ENCODE data around the gene FN1.

FN1 gene

GRCh38 chr2:215384710-215385109 lies 51.2 kb downstream of the FN1 start:
- H3K14ac ChIP-seq (ENCODE audit: low read length): no peak overlapping the region
- H2BK5ac ChIP-seq (ENCODE audit: low read length): no peak overlapping the region
- no peak overlapping the region for H3K4me2 ChIP-seq (ENCODE audit: insufficient read depth, low read length, poor library complexity, severe bottlenecking)
- H3K9me3 ChIP-seq (replicated peaks in 1 of 2; ENCODE audit: control insufficient read depth in 2 of 2, insufficient read depth in 1 of 2, low read depth in 1 of 2, low read length in 2 of 2): peaks cover 0 to 3% of the 10 kb centered on the region in 2 donors
- no peak for DNase-seq (ENCODE audit: low spot score)
- no peak overlapping the region for H2BK15ac ChIP-seq (ENCODE audit: low read length)
- H2BK120ac ChIP-seq (ENCODE audit: low read depth, low read length): no peak overlapping the region
- no peak overlapping the region for H4K8ac ChIP-seq (ENCODE audit: low read depth, low read length)
- H3K23ac ChIP-seq (ENCODE audit: low read depth, low read length, poor library complexity): no peak overlapping the region
- H3K18ac ChIP-seq (ENCODE audit: low read length): no peak overlapping the region
- H3K4me1 ChIP-seq (ENCODE audit: control insufficient read depth in 2 of 2, insufficient read depth in 1 of 2, low read depth in 1 of 2, low read length in 2 of 2): no peaks in the 10 kb centered on the region
- H3K79me1 ChIP-seq (ENCODE audit: low read depth, low read length): no peaks in the 10 kb centered on the region
- H2AK5ac ChIP-seq (ENCODE audit: low read depth, low read length): no peak overlapping the region
- H2AFZ ChIP-seq (ENCODE audit: low read length): no peak overlapping the region
- no peak overlapping the region for H3K27ac ChIP-seq (replicated peaks; ENCODE audit: low read length)
- H3K4ac ChIP-seq (ENCODE audit: low read length): no peak overlapping the region
- no CpG with 5 or more reads among the region's 7 CpGs for WGBS, 2 donors (ENCODE audit: extremely low coverage in 2 of 2, insufficient read length in 2 of 2, insufficient replicate concordance in 1 of 2)
- no peak overlapping the region for H4K91ac ChIP-seq (ENCODE audit: low read depth, low read length, poor library complexity)
- H3K36me3 ChIP-seq (replicated peaks in 1 of 2; ENCODE audit: control insufficient read depth in 2 of 2, insufficient read depth in 2 of 2, low read length in 2 of 2): peaks cover 22 to 76% of the 10 kb centered on the region in 2 donors
- H3K9ac ChIP-seq (ENCODE audit: low read depth, low read length, poor library complexity): no peak overlapping the region
- H3K4me3 ChIP-seq (ENCODE audit: low read length in 2 of 2): no peak overlapping the region
- no peaks in the 10 kb centered on the region for H3K27me3 ChIP-seq (ENCODE audit: control insufficient read depth in 3 of 3, insufficient read depth in 3 of 3, low read depth in 1 of 3, low read length in 3 of 3)
- no peak overlapping the region for H2BK12ac ChIP-seq (ENCODE audit: low read length)

- H3K18ac ChIP-seq (ENCODE audit: low read length): no peak overlapping the region
- no peak overlapping the region for H4K91ac ChIP-seq (ENCODE audit: low read depth, low read length, poor library complexity)
- H3K4me1 ChIP-seq (ENCODE audit: control insufficient read depth in 2 of 2, insufficient read depth in 1 of 2, low read depth in 1 of 2, low read length in 2 of 2): no peaks in the 10 kb centered on the region
- H3K79me1 ChIP-seq (ENCODE audit: low read depth, low read length): no peaks in the 10 kb centered on the region
- no peak overlapping the region for H2BK5ac ChIP-seq (ENCODE audit: low read length)
- H2BK12ac ChIP-seq (ENCODE audit: low read length): no peak overlapping the region
- no peak for DNase-seq (ENCODE audit: low spot score)
- H3K4me2 ChIP-seq (ENCODE audit: insufficient read depth, low read length, poor library complexity, severe bottlenecking): no peak overlapping the region
- WGBS, 2 donors (ENCODE audit: extremely low coverage in 2 of 2, insufficient read length in 2 of 2, insufficient replicate concordance in 1 of 2): no CpG with 5 or more reads among the region's 8 CpGs
- no peak overlapping the region for H3K4ac ChIP-seq (ENCODE audit: low read length)
- no peaks in the 10 kb centered on the region for H3K27me3 ChIP-seq (ENCODE audit: control insufficient read depth in 3 of 3, insufficient read depth in 3 of 3, low read depth in 1 of 3, low read length in 3 of 3)
- H2BK15ac ChIP-seq (ENCODE audit: low read length): no peak overlapping the region
- H2AK5ac ChIP-seq (ENCODE audit: low read depth, low read length): no peak overlapping the region
- H3K36me3 ChIP-seq (replicated peaks in 1 of 2; ENCODE audit: control insufficient read depth in 2 of 2, insufficient read depth in 2 of 2, low read length in 2 of 2): peaks cover 24 to 85% of the 10 kb centered on the region in 2 donors
- no peak overlapping the region for H2BK120ac ChIP-seq (ENCODE audit: low read depth, low read length)
- no peak overlapping the region for H2AFZ ChIP-seq (ENCODE audit: low read length)
- peaks cover 0 to 3% of the 10 kb centered on the region in 2 donors for H3K9me3 ChIP-seq (replicated peaks in 1 of 2; ENCODE audit: control insufficient read depth in 2 of 2, insufficient read depth in 1 of 2, low read depth in 1 of 2, low read length in 2 of 2)
- H4K8ac ChIP-seq (ENCODE audit: low read depth, low read length): no peak overlapping the region
- H3K27ac ChIP-seq (replicated peaks; ENCODE audit: low read length): no peak overlapping the region
- no peak overlapping the region for H3K23ac ChIP-seq (ENCODE audit: low read depth, low read length, poor library complexity)
- no peak overlapping the region for H3K4me3 ChIP-seq (ENCODE audit: low read length in 2 of 2)
- no peak overlapping the region for H3K14ac ChIP-seq (ENCODE audit: low read length)
- H3K9ac ChIP-seq (ENCODE audit: low read depth, low read length, poor library complexity): no peak overlapping the region
These were observed 52.1 kb downstream of the FN1 start for GRCh38 chr2:215383652-215384279.

GRCh38 chr2:215382480-215382879 lies 53.4 kb downstream of the FN1 start:
- no peak overlapping the region for H3K4me3 ChIP-seq (ENCODE audit: low read length in 2 of 2)
- no peaks in the 10 kb centered on the region for H3K4me1 ChIP-seq (ENCODE audit: control insufficient read depth in 2 of 2, insufficient read depth in 1 of 2, low read depth in 1 of 2, low read length in 2 of 2)
- H3K18ac ChIP-seq (ENCODE audit: low read length): no peak overlapping the region
- no peak overlapping the region for H4K91ac ChIP-seq (ENCODE audit: low read depth, low read length, poor library complexity)
- no peak overlapping the region for H3K4me2 ChIP-seq (ENCODE audit: insufficient read depth, low read length, poor library complexity, severe bottlenecking)
- H3K4ac ChIP-seq (ENCODE audit: low read length): no peak overlapping the region
- H3K27me3 ChIP-seq (ENCODE audit: control insufficient read depth in 3 of 3, insufficient read depth in 3 of 3, low read depth in 1 of 3, low read length in 3 of 3): no peaks in the 10 kb centered on the region
- no peak overlapping the region for H2BK12ac ChIP-seq (ENCODE audit: low read length)
- H2AK5ac ChIP-seq (ENCODE audit: low read depth, low read length): no peak overlapping the region
- no peak for DNase-seq (ENCODE audit: low spot score)
- H3K36me3 ChIP-seq (replicated peaks in 1 of 2; ENCODE audit: control insufficient read depth in 2 of 2, insufficient read depth in 2 of 2, low read length in 2 of 2): peaks cover 20 to 85% of the 10 kb centered on the region in 2 donors
- no peak overlapping the region for H2AFZ ChIP-seq (ENCODE audit: low read length)
- peaks cover 0 to 3% of the 10 kb centered on the region in 2 donors for H3K9me3 ChIP-seq (replicated peaks in 1 of 2; ENCODE audit: control insufficient read depth in 2 of 2, insufficient read depth in 1 of 2, low read depth in 1 of 2, low read length in 2 of 2)
- no peak overlapping the region for H4K8ac ChIP-seq (ENCODE audit: low read depth, low read length)
- no peak overlapping the region for H3K27ac ChIP-seq (replicated peaks; ENCODE audit: low read length)
- H3K9ac ChIP-seq (ENCODE audit: low read depth, low read length, poor library complexity): no peak overlapping the region
- no peak overlapping the region for H2BK120ac ChIP-seq (ENCODE audit: low read depth, low read length)
- no peaks in the 10 kb centered on the region for H3K79me1 ChIP-seq (ENCODE audit: low read depth, low read length)
- H3K14ac ChIP-seq (ENCODE audit: low read length): no peak overlapping the region
- H3K23ac ChIP-seq (ENCODE audit: low read depth, low read length, poor library complexity): no peak overlapping the region
- H2BK5ac ChIP-seq (ENCODE audit: low read length): no peak overlapping the region
- no peak overlapping the region for H2BK15ac ChIP-seq (ENCODE audit: low read length)

GRCh38 chr2:215382011-215382410 lies 53.9 kb downstream of the FN1 start:
- no peak overlapping the region for H3K23ac ChIP-seq (ENCODE audit: low read depth, low read length, poor library complexity)
- H3K36me3 ChIP-seq (replicated peaks in 1 of 2; ENCODE audit: control insufficient read depth in 2 of 2, insufficient read depth in 2 of 2, low read length in 2 of 2): peaks cover 23 to 85% of the 10 kb centered on the region in 2 donors
- H3K14ac ChIP-seq (ENCODE audit: low read length): no peak overlapping the region
- no peak overlapping the region for H2BK5ac ChIP-seq (ENCODE audit: low read length)
- peaks cover 0 to 3% of the 10 kb centered on the region in 2 donors for H3K9me3 ChIP-seq (replicated peaks in 1 of 2; ENCODE audit: control insufficient read depth in 2 of 2, insufficient read depth in 1 of 2, low read depth in 1 of 2, low read length in 2 of 2)
- no peak overlapping the region for H2BK15ac ChIP-seq (ENCODE audit: low read length)
- H3K4me3 ChIP-seq (ENCODE audit: low read length in 2 of 2): no peak overlapping the region
- H3K4ac ChIP-seq (ENCODE audit: low read length): no peak overlapping the region
- H3K18ac ChIP-seq (ENCODE audit: low read length): no peak overlapping the region
- DNase-seq (ENCODE audit: low spot score): no peak
- H2AFZ ChIP-seq (ENCODE audit: low read length): no peak overlapping the region
- no peak overlapping the region for H3K9ac ChIP-seq (ENCODE audit: low read depth, low read length, poor library complexity)
- no peak overlapping the region for H2BK120ac ChIP-seq (ENCODE audit: low read depth, low read length)
- H2BK12ac ChIP-seq (ENCODE audit: low read length): no peak overlapping the region
- WGBS, 2 donors (ENCODE audit: extremely low coverage in 2 of 2, insufficient read length in 2 of 2, insufficient replicate concordance in 1 of 2): no CpG with 5 or more reads among the region's 7 CpGs
- no peak overlapping the region for H3K4me2 ChIP-seq (ENCODE audit: insufficient read depth, low read length, poor library complexity, severe bottlenecking)
- H3K4me1 ChIP-seq (ENCODE audit: control insufficient read depth in 2 of 2, insufficient read depth in 1 of 2, low read depth in 1 of 2, low read length in 2 of 2): no peaks in the 10 kb centered on the region
- H3K79me1 ChIP-seq (ENCODE audit: low read depth, low read length): no peaks in the 10 kb centered on the region
- no peak overlapping the region for H2AK5ac ChIP-seq (ENCODE audit: low read depth, low read length)
- no peak overlapping the region for H4K8ac ChIP-seq (ENCODE audit: low read depth, low read length)
- H3K27ac ChIP-seq (replicated peaks; ENCODE audit: low read length): no peak overlapping the region
- H3K27me3 ChIP-seq (ENCODE audit: control insufficient read depth in 3 of 3, insufficient read depth in 3 of 3, low read depth in 1 of 3, low read length in 3 of 3): no peaks in the 10 kb centered on the region
- H4K91ac ChIP-seq (ENCODE audit: low read depth, low read length, poor library complexity): no peak overlapping the region

Data from neuronal stem cell (in vitro differentiated cells).